Activated T-helper 17 cell treated with anti-CD3 and anti-CD28 coated beads, Interleukin-2, amount 50 U/mL, for 72 hours (primary cell): ENCODE measurements around the gene IFNLR1. TPM values are rescaled to one million over a fixed set of nuclear protein-coding genes. Genes with fewer than 3 reads are reported as not detected.

Experiments used
- ATAC-seq: fragments of 150-1000 bp; cut with Tn5 transposase; replicated peaks from 2 replicates; pipeline ENCODE4 v1.10.0; 2021; ENCODE audit warnings: mild to moderate bottlenecking, moderate library complexity
- H3K27ac Mint-ChIP-seq: one replicate; pipeline ENCODE4 v1.8.0; 2022; ENCODE audit warnings: mixed read lengths
- H3K27me3 Mint-ChIP-seq: one replicate; pipeline ENCODE4 v1.8.0; 2022; ENCODE audit warnings: mixed read lengths
- H3K36me3 Mint-ChIP-seq: one replicate; pipeline ENCODE4 v1.8.0; 2022; ENCODE audit warnings: low read depth, mild to moderate bottlenecking, mixed read lengths
- H3K4me1 Mint-ChIP-seq: one replicate; pipeline ENCODE4 v1.8.0; 2022; ENCODE audit warnings: mixed read lengths
- H3K4me3 Mint-ChIP-seq: one replicate; pipeline ENCODE4 v1.8.0; 2022; ENCODE audit warnings: mild to moderate bottlenecking, mixed read lengths
- H3K9me3 Mint-ChIP-seq: one replicate; pipeline ENCODE4 v1.8.0; 2022; ENCODE audit warnings: mixed read lengths
- total RNA-seq, 2 donors: library from RNA; stranded (reverse); gene quantifications; one replicate each; pipeline ENCODE4 v1.2.3, GENCODE V29; 2022

The IFNLR1 gene
- total RNA-seq, 2 donors from 2014 or later: 1.6 to 9.2 TPM

- Mint-ChIP-seq H3K27me3 (peaks cover 4% of the 10 kb centered on the region), H3K36me3 (no peaks in the 10 kb centered on the region), H3K9me3 (no peaks in the 10 kb centered on the region), H3K4me3 (no peak overlapping the region), H3K4me1 (peaks cover 5% of the 10 kb centered on the region), H3K27ac (no peak overlapping the region)
- ATAC-seq: no peak
Measured at GRCh38 chr1:24175033-24175755, 11.9 kb downstream of the IFNLR1 start.

- Mint-ChIP-seq H3K27me3 (peaks cover 4% of the 10 kb centered on the region), H3K9me3 (no peaks in the 10 kb centered on the region), H3K4me3 (no peak overlapping the region), H3K36me3 (no peaks in the 10 kb centered on the region), H3K4me1 (peaks cover 5% of the 10 kb centered on the region), H3K27ac (no peak overlapping the region)
- no peak for ATAC-seq
Measured at GRCh38 chr1:24173638-24174575, 13.2 kb downstream of the IFNLR1 start.

GRCh38 chr1:24172598-24172997 is 14.5 kb downstream of the IFNLR1 start:
- no peak overlapping the region for H3K4me3 Mint-ChIP-seq

GRCh38 chr1:24169286-24169685 is 17.8 kb downstream of the IFNLR1 start:
- Mint-ChIP-seq H3K27me3 (no peaks in the 10 kb centered on the region), H3K9me3 (no peaks in the 10 kb centered on the region), H3K4me3 (no peak overlapping the region), H3K27ac (no peak overlapping the region), H3K4me1 (peaks cover 4% of the 10 kb centered on the region), H3K36me3 (peaks cover 16% of the 10 kb centered on the region)
- ATAC-seq: no peak

More at GRCh38 chr1:24172598-24172997, 14.5 kb downstream of the IFNLR1 start:
- Mint-ChIP-seq H3K4me1 (peaks cover 5% of the 10 kb centered on the region), H3K9me3 (no peaks in the 10 kb centered on the region), H3K36me3 (no peaks in the 10 kb centered on the region), H3K27ac (no peak overlapping the region), H3K27me3 (peaks cover 4% of the 10 kb centered on the region)
- ATAC-seq: no peak

DNA sequence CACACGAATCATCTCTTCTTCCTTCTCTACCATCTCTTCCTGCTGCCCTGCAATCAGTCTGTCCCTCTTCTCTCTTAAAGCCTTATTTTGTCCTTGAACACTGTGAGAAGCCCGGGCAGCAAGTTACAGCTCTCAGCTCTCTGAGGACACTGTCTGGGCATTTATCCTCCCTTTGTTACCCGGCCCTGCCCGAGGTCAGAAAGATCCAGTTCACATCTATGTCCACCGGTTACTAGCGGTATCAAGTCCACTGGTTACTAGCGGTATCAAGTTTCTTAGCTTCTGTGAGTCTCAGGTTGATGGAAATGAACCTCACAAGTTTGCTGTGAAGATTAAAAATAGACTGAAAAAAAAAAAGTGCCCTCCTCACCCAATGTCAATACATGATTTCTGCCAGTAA is 18.8 kb downstream of the IFNLR1 start:
- Mint-ChIP-seq H3K36me3 (peaks cover 16% of the 10 kb centered on the region), H3K4me3 (no peak overlapping the region), H3K4me1 (peaks cover 4% of the 10 kb centered on the region), H3K27me3 (no peaks in the 10 kb centered on the region), H3K9me3 (no peaks in the 10 kb centered on the region), H3K27ac (no peak overlapping the region)
- ATAC-seq: no peak

GRCh38 chr1:24167008-24167407 is 20.1 kb downstream of the IFNLR1 start:
- Mint-ChIP-seq H3K4me1 (peaks cover 4% of the 10 kb centered on the region), H3K36me3 (peaks cover 16% of the 10 kb centered on the region), H3K27me3 (no peaks in the 10 kb centered on the region), H3K4me3 (no peak overlapping the region), H3K27ac (no peak overlapping the region), H3K9me3 (no peaks in the 10 kb centered on the region)
- ATAC-seq: no peak

GRCh38 chr1:24165500-24165899 is 21.6 kb downstream of the IFNLR1 start:
- H3K4me1 Mint-ChIP-seq: peaks cover 4% of the 10 kb centered on the region
- H3K9me3 Mint-ChIP-seq: no peaks in the 10 kb centered on the region
- H3K27me3 Mint-ChIP-seq: no peaks in the 10 kb centered on the region
- H3K36me3 Mint-ChIP-seq: peaks cover 16% of the 10 kb centered on the region
- no peak for ATAC-seq
- H3K27ac Mint-ChIP-seq: no peak overlapping the region
- no peak overlapping the region for H3K4me3 Mint-ChIP-seq

- Mint-ChIP-seq H3K4me1 (peaks cover 4% of the 10 kb centered on the region), H3K4me3 (no peak overlapping the region), H3K27ac (no peak overlapping the region), H3K9me3 (no peaks in the 10 kb centered on the region), H3K27me3 (no peaks in the 10 kb centered on the region), H3K36me3 (peaks cover 16% of the 10 kb centered on the region)
- ATAC-seq: no peak
Measured at GRCh38 chr1:24164004-24164403, 23.1 kb downstream of the IFNLR1 start.

DNA sequence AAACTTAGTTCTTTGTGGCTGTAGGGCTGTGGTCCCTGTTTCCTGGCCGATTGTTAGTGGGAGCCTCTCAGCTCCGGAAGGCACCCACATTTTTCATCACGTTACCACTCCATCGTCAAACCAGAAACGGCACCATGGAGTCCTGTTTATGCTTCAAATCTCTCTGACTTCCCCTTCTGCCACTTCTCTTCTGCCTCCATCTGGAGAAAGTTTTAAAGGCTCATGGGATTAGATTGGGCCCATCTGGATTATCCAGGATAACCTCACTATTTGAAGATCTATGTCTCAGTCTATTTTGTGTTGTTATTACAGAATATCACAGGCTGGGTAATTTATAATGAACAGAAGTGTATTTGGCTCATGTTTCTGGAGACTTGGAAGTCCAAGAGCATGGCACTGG is 24.9 kb downstream of the IFNLR1 start:
- Mint-ChIP-seq H3K4me1 (peaks cover 4% of the 10 kb centered on the region), H3K27me3 (no peaks in the 10 kb centered on the region), H3K27ac (no peak overlapping the region), H3K4me3 (no peak overlapping the region), H3K9me3 (no peaks in the 10 kb centered on the region), H3K36me3 (peaks cover 16% of the 10 kb centered on the region)
- ATAC-seq: no peak

DNA sequence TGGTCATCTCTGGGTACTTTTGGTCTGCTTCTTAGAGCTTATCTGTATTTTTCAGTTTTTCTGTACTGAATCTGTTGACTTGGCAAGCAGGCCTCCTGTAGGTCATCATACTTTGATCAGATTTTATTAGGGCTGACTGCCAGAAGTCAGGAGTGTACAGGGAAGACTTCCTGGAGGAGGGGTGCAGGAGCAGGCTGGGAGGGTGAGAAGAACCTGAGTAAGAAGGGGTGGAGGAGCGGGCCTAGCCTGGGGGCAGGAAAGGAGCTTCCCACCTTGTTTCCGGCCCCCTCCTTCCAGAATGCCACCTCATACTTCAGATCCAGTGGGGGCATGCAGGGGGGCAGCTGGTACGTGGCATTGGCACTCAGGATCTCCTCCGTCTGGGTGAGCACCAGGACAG is 25.8 kb downstream of the IFNLR1 start:
- H3K27me3 Mint-ChIP-seq: no peaks in the 10 kb centered on the region
- H3K4me3 Mint-ChIP-seq: no peak overlapping the region
- H3K27ac Mint-ChIP-seq: no peak overlapping the region

GRCh38 chr1:24159366-24159765 is 27.7 kb downstream of the IFNLR1 start:
- Mint-ChIP-seq H3K4me1 (no peaks in the 10 kb centered on the region), H3K4me3 (no peak overlapping the region), H3K27ac (no peak overlapping the region), H3K9me3 (no peaks in the 10 kb centered on the region), H3K36me3 (no peaks in the 10 kb centered on the region), H3K27me3 (no peaks in the 10 kb centered on the region)
- no peak for ATAC-seq

More for the DNA sequence above, 25.8 kb downstream of the IFNLR1 start:
- Mint-ChIP-seq H3K36me3 (peaks cover 11% of the 10 kb centered on the region), H3K9me3 (no peaks in the 10 kb centered on the region), H3K4me1 (peaks cover 4% of the 10 kb centered on the region)
- ATAC-seq: no peak

- H3K4me1 Mint-ChIP-seq: no peaks in the 10 kb centered on the region
- no peak overlapping the region for H3K4me3 Mint-ChIP-seq
- ATAC-seq: no peak
- H3K27ac Mint-ChIP-seq: no peak overlapping the region
- H3K27me3 Mint-ChIP-seq: no peaks in the 10 kb centered on the region
- no peaks in the 10 kb centered on the region for H3K9me3 Mint-ChIP-seq
- H3K36me3 Mint-ChIP-seq: no peaks in the 10 kb centered on the region
Measured at GRCh38 chr1:24157918-24158481, 29.1 kb downstream of the IFNLR1 start.

GRCh38 chr1:24156542-24157260 is 30.4 kb downstream of the IFNLR1 start:
- Mint-ChIP-seq H3K9me3 (no peaks in the 10 kb centered on the region), H3K27me3 (peaks cover 3% of the 10 kb centered on the region), H3K27ac (no peak overlapping the region), H3K4me3 (no peak overlapping the region), H3K36me3 (no peaks in the 10 kb centered on the region), H3K4me1 (no peaks in the 10 kb centered on the region)
- no peak for ATAC-seq
